GM19463 (cell line): ENCODE results near the gene L3MBTL4.
"Not testable (repeated sequence)": the region's sequence is repeated elsewhere in the genome, so short reads cannot be mapped to it uniquely, and the experiment has no call there.

Experiments
- ATAC-seq: cut with Tn5 transposase; IDR thresholded peaks from one replicate; pipeline ENCODE4 v1.9.1; 2021; ENCODE audit warnings: mild to moderate bottlenecking, moderate library complexity; ENCODE audit not compliant: unreplicated experiment

The L3MBTL4 gene

GRCh38 chr18:6118080-6118479 lies 296.6 kb downstream of the L3MBTL4 start:
- ATAC-seq, result no peak

- no peak for ATAC-seq
These were observed 299.0 kb downstream of the L3MBTL4 start for GRCh38 chr18:6115710-6116109.

DNA sequence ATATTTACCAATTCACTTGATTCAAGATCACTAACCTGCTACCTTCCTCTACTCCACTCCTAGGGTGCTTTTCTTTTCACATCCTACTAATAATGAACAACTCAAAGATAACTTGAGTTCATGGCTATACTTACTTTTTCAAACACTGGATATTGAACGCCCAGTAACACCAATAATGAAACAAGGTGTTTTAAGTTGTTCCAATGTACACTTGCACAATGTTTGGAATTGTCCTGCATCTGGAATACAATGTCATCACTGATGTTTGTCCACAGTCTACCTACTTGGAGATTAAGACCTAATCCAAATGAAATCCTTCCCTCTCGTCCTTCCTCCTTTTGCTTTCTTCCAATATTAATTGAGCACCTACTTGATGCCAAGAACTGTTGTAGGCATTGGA lies 301.1 kb downstream of the L3MBTL4 start:
- no peak for ATAC-seq

DNA sequence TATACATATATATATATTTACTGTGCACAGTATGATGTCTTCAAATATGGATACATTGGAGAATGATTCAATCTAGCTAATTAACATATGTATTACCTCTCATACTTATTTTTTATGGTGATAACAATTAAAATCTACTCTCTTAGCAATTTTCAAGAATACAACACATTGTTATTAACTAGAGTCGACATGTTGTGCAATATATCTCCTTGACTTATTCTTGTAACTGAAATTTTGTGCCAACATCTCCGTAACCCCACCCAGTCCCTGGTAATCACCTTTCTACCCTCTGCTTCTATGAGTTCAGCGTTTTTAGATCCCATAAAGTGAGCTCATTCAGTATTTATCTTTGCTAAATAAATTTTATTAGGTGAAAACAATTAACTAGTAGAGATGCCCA lies 303.0 kb downstream of the L3MBTL4 start:
- ATAC-seq, result no peak

DNA sequence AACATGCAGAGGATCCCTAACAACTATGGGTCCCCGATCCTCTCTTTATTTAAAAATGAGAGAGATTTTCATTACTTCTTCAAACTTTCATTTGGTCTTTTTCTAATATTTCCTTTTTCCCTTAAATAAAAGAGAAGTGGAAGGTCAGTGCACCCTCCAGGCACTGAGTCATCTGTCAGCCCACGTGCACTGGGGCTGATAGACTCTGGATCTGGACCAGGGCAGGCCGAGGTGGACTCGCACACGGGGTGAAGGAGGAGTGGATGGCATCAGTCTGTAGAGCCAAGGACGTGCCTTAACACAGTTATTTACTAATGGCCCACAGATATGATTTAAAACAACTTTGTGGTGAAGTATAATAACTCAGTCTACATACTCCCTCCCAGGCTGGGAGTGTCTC lies 305.0 kb downstream of the L3MBTL4 start:
- ATAC-seq, result no peak

- no peak for ATAC-seq
These were observed 306.9 kb downstream of the L3MBTL4 start for GRCh38 chr18:6107794-6108193.

DNA sequence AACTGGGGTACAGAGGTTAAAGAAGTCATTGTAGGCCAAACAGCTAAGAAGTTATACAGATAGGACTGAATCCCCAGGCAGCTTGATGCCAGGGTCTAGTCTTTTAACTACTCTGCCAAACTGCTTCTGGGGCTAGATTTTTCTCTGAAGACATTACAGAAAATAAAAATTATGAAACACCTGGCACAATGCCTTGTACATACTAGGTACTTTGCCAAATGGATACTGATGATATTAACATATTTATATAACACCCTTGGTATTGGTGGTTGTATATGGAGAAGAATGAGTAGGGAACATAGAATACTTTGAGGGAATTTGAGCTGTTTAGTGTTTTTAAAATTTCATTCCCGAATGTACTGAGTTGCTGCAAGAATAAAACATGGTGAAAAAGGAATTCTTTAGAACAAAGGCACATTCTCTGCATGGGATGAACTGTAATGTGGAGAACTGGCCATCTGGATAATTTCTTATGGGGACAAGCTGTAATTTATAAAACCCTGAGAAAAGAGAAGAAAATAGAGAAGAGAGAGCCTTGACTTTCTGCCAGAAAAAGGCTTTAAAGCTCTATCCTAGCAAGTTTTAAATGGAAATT lies 308.5 kb downstream of the L3MBTL4 start:
- no peak for ATAC-seq

DNA sequence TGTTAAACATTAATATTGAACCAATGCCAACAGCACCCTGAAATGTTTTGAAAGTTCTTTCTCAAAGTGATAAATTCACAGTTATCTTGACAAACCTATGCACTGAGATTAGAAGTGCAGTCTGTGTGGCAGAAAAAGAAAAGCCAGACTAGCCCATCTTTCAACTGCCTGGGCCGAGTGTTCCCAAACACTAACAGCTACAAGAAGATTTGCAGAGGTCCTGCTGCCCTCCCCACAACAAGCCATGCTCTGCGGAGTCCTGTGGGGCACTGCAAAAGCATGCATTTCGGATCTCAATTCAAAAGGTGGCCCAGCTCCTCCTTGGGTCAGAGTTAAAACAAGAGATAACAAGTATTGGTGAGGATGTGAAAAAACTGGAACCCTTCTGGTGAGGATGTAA lies 311.0 kb downstream of the L3MBTL4 start:
- no peak for ATAC-seq

DNA sequence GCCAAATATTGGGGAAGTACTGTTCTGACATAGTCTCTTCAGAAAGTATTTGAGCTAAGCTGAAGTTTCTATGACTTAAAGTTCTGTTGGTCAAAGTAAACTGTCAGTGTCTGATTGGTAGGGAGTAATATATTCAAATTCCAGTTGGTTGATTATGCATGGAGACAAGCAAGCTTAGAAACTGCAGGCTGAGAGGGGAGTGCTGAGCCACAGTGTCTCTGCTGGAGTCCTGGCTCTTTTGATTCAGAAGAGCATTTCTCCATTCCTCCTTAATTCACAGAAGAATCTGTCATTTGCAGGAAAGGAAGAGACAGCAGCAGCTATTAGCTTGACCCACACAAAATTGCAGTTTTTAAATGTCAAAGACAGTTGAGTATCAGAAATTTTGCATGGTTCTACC lies 318.0 kb downstream of the L3MBTL4 start:
- no peak for ATAC-seq

GRCh38 chr18:6088432-6088831 lies 326.3 kb downstream of the L3MBTL4 start:
- ATAC-seq, result no peak

DNA sequence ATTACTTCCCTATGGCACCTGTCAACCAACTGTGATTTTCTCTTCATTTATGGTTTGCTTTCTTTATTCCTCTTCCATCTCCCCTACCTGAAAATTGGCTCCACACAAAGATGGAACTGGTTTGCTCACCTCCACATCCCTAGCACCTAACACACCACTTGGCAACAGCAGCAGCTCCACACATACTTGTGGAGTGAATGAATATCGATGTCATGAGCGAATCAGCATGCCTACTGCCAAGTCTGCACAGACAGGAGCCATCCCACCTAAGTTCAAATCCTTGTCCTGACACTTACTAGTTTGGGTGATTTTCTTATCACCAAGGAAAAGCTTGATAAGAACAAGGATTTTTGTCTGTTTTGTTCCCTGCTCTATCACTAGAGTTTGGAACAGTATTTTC lies 328.0 kb downstream of the L3MBTL4 start:
- no peak for ATAC-seq

DNA sequence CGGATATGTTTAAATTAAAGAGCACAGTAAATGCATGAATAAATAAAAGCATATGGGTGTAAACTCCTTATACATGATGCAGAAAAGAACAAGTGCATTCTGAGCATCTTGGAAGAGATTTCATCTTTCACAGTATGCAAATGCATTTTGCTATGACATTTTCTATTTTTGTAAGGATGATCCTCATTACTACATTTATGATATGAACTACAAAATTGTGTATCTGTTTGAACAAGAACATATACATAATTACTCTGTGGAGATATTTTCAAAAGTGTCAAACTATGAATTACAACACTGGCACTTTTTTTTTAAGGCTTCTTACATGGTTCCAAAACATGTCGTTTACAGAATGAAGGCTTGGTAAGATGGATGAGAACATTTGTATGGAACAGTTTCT lies 335.3 kb downstream of the L3MBTL4 start:
- ATAC-seq, result no peak

- ATAC-seq, result no peak
These were observed 335.8 kb downstream of the L3MBTL4 start for GRCh38 chr18:6078877-6079276.

DNA sequence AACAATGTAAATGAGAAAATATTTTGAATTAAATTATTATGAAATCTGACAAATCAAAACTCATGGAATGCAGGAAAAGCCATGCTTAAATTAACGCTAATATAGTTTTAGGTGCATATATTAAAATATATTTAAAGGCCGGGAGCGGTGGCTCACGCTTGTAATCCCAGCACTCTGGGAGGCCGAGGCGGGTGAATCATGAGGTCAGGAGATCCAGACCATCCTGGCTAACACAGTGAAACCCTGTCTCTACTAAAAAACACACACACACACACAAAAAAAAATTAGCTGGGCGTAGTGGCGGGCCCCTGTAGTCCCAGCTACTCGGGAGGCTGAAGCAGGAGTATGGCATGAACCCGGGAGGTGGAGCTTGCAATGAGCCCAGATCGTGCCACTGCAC lies 342.3 kb downstream of the L3MBTL4 start:
- ATAC-seq, result not testable (repeated sequence)

GRCh38 chr18:6069539-6069938 lies 345.2 kb downstream of the L3MBTL4 start:
- no peak for ATAC-seq

DNA sequence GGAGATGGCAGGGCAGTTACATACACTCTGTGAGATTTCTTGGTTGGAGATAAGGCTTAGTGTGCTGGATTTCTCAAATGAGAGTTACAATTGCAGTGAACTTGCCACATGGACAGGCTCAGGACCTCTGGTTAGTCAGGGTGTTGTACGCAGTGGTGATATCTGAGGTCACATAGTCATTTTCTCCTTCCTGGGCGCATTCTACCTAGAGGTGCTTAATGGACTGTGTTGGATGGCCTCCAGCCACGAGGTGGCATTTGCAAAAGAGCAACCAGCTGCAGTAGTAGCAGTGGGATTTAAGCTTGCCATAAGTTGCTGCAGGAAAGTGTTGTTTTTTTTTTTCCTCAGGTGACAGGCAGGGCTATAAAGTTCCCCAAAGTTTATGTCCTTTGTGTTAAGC lies 345.6 kb downstream of the L3MBTL4 start:
- ATAC-seq, result no peak

GRCh38 chr18:6060149-6060548 lies 354.6 kb downstream of the L3MBTL4 start:
- ATAC-seq, result no peak

DNA sequence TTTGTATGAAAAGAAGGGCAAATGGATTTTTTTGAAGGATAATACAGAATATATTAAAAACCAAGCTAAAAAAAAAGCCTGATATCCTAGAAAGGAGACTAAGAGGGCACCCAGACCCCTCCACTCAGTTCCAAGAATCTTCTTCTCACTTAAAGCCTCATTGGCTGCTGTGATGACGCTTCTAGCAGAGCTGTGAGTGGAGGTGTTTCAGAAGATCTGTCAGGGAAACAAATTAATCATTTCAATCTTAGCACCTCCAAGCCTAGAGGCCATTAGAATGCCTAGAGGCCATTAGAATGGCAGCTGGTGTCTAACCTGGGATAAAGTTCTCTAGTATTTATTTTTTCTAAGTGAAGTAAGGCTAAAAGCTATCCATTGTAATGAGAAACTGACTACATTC lies 355.2 kb downstream of the L3MBTL4 start:
- no peak for ATAC-seq

GRCh38 chr18:6058941-6059340 lies 355.8 kb downstream of the L3MBTL4 start:
- ATAC-seq, result no peak

GRCh38 chr18:6057604-6058003 lies 357.1 kb downstream of the L3MBTL4 start:
- ATAC-seq, result no peak

DNA sequence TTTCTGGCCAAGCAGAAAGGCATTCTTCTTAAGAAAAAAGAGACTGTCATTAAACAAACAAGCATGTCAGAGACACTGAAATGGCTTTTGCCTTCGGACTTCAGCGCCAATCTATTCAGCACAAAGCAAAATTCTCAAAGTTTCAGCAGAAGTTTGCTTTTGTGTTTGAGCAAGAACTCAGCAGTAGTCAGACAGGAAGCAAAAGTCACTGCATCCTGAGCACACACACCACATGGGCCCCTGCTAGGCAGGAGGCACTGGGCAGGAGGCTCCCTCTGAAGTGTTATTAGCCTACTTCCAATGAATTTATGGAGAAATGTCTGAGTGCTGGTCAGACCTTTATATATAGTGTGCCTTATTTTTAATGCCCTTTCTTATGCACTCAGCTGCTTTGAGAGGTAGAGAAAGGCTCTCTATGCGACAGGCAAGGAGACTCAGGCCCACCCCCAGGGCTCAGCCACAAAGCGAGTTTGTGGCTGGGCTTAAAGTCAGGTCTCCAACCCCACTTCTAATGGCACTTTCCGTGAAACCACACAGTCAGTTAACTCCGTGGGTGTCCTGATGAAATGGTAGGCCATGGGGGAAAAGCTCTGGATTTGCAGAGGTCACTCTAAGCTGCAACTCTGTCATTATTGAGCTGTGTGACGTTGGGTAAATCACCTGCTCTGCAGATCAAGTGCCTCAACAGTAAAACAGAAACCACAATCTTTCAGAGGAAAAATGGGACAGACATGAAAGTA lies 358.4 kb downstream of the L3MBTL4 start:
- peak; percentile 74 for ATAC-seq

DNA sequence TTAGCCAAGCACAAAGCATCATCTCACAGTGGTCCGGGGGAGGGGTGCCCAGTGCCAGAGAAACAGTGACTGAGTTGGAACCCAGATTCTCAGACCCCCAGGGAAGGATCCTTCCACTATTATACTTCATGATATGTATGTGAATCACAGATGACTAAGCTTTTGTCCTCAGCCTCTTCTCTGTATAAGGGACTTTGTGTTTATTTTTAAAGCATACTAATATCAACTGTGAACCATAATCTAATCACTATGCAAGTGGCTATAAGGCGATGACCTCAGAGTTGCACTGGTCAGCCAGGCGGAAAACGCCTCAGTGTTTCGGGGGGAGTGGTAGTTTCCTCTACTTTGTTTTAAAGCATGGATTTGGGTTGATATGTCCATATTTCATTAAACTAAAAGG lies 359.0 kb downstream of the L3MBTL4 start:
- no peak for ATAC-seq
